ENCODE data around the gene RERE. TPM values are rescaled to one million over a fixed set of nuclear protein-coding genes. Genes with fewer than 3 reads are reported as not detected.
A peak's percentile ranks its signal among the peaks of the same experiment; 100 is the strongest.

RERE gene
- total RNA-seq, 3 donors from 2014 or later, result 99.5 to 204 (median 174) TPM

DNA sequence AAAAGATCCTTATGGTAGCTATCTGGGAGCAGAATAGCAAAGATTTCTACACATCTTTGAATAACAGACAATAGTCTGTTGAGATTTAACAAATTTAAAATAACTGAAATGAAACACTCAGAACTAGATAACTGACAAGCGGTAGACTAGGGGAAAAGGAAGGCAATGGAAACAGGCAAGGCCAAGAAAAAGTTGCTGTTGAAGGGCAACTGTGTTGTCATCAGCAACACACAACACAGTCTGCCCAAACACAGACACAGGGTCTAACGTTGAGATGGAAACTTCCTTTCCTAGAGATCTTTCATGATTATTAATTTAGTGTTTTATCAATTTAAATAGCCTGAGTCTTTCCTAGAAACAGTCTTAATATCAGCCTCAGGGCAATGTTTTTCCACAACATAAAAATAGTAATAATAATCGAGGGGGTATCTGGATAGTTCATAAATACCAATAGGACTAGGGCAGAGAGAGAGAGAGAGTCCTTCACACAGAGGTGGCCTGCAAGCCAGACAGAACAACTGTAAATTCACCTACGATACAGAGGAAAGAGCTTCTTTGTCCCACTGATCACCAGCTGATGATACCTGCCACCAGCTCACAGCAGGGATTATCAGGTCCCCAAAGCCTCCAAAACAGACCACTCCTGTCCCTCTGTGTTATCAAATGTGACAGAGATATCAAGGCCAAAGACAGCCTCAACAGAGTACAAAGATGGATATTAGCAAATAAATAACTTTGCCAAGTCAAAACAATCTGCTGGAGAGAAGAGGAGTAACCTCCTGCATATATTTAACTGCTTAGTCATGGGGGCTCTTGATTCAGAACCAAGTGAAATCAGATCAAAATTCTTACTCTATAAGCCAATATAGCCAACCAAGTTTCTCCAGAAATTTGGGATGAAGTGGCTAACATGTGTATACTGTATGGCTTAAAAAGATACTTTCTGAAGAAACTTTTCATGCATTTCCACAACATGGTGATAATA, 254.3 kb downstream of the RERE start:
- H3K4me3 ChIP-seq, result no peak overlapping the region
- H3K36me3 ChIP-seq (ENCODE audit: low read depth), result no peaks in the 10 kb centered on the region
- intact Hi-C loops (cut with DNase I, micrococcal nuclease), result loop anchor here (5.0 to 10.0 kb wide), 2 partner anchors 122 to 164 kb away; no protein-coding TSS in a partner anchor
- TF ChIP-seq, protein P1, sequence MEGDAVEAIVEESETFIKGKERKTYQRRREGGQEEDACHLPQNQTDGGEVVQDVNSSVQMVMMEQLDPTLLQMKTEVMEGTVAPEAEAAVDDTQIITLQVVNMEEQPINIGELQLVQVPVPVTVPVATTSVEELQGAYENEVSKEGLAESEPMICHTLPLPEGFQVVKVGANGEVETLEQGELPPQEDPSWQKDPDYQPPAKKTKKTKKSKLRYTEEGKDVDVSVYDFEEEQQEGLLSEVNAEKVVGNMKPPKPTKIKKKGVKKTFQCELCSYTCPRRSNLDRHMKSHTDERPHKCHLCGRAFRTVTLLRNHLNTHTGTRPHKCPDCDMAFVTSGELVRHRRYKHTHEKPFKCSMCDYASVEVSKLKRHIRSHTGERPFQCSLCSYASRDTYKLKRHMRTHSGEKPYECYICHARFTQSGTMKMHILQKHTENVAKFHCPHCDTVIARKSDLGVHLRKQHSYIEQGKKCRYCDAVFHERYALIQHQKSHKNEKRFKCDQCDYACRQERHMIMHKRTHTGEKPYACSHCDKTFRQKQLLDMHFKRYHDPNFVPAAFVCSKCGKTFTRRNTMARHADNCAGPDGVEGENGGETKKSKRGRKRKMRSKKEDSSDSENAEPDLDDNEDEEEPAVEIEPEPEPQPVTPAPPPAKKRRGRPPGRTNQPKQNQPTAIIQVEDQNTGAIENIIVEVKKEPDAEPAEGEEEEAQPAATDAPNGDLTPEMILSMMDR (IDR thresholded peaks at IDR 0.05), result no peak
- ATAC-seq (no peak), DNase-seq (no peak)
- no peaks in the 10 kb centered on the region for H3K4me1 ChIP-seq (ENCODE audit: low read depth)
- H3K9me3 ChIP-seq, result no peaks in the 10 kb centered on the region

GRCh38 chr1:8562222-8562621, 255.2 kb downstream of the RERE start:
- H3K4me3 ChIP-seq, result no peak overlapping the region
- no peak for ATAC-seq

GRCh38 chr1:8560611-8561544, 256.6 kb downstream of the RERE start:
- TF ChIP-seq, protein P1 (IDR thresholded peaks at IDR 0.05), result peak; percentile 82
- no peaks in the 10 kb centered on the region for H3K36me3 ChIP-seq (ENCODE audit: low read depth)
- H3K9me3 ChIP-seq, result no peaks in the 10 kb centered on the region
- DNase-seq (peak in 1 of 3 donors; percentile 45), ATAC-seq (peak; percentile 86)
- H3K4me1 ChIP-seq (ENCODE audit: low read depth), result no peaks in the 10 kb centered on the region
- intact Hi-C loops (cut with DNase I, micrococcal nuclease), result loop anchor here (5.0 to 10.0 kb wide), 2 partner anchors 124 to 166 kb away; no protein-coding TSS in a partner anchor
- H3K4me3 ChIP-seq, result no peak overlapping the region

More at GRCh38 chr1:8562222-8562621, 255.2 kb downstream of the RERE start:
- no peaks in the 10 kb centered on the region for H3K9me3 ChIP-seq
- no peaks in the 10 kb centered on the region for H3K36me3 ChIP-seq (ENCODE audit: low read depth)
- no peaks in the 10 kb centered on the region for H3K4me1 ChIP-seq (ENCODE audit: low read depth)
- DNase-seq, result no peak
- TF ChIP-seq, protein P1 (IDR thresholded peaks at IDR 0.05), result no peak
- intact Hi-C loops (cut with DNase I, micrococcal nuclease), result loop anchor here (5.0 to 10.0 kb wide), 2 partner anchors 123 to 165 kb away; no protein-coding TSS in a partner anchor

DNA sequence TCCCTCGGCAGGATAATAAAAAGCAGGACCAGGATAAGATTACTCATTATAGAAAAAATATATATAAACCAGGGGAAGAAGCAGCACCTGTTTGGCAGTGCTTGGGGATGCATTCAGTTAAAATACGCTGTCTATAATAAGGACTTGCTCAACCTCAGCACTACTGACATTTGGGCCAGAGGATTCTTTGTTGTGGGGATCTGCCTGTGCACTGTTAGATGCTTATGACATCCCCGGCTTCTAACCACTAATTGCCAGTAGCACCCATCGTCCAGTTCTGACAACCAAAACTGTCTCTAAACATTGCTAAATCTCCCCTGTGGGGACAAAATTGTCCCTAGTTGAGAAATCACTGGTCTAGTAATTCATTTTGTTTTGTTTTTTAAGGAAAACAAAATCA, 257.4 kb downstream of the RERE start:
- no peak for DNase-seq
- no peak for ATAC-seq
- Histone ChIP-seq H3K4me3 (no peak overlapping the region), H3K36me3 (ENCODE audit: low read depth) (no peaks in the 10 kb centered on the region), H3K4me1 (ENCODE audit: low read depth) (no peaks in the 10 kb centered on the region), H3K9me3 (no peaks in the 10 kb centered on the region)
- TF ChIP-seq, protein P1 (IDR thresholded peaks at IDR 0.05), result no peak
- intact Hi-C loops (cut with DNase I, micrococcal nuclease), result loop anchor here (5.0 to 10.0 kb wide), 2 partner anchors 125 to 167 kb away; no protein-coding TSS in a partner anchor

- Histone ChIP-seq H3K4me3 (no peak overlapping the region), H3K9me3 (no peaks in the 10 kb centered on the region), H3K4me1 (ENCODE audit: low read depth) (peaks cover 9% of the 10 kb centered on the region), H3K36me3 (ENCODE audit: low read depth) (no peaks in the 10 kb centered on the region)
- no peak for DNase-seq
- no peak for ATAC-seq
- intact Hi-C loops (cut with DNase I, micrococcal nuclease), result loop anchor here in 1 of 2 donors (10.0 kb wide), 1 partner anchor 299 kb away; no protein-coding TSS in a partner anchor
- TF ChIP-seq, protein P1 (IDR thresholded peaks at IDR 0.05), result no peak
Measured at GRCh38 chr1:8555582-8555981, 261.9 kb downstream of the RERE start.

Measured in mucosa of descending colon (tissue), 3 donors.